Stimulated activated CD8-positive, alpha-beta memory T cell treated with anti-CD3 and anti-CD28 coated beads, Interleukin-4, amount 100 ng/mL, for 24 hours (primary cell): Measurements from ENCODE around the gene FN1.

Experiments
- DNase-seq: peaks from one replicate; pipeline ENCODE4 v3.0.0-alpha.2; 2020; ENCODE audit warnings: low read depth

Gene FN1

DNA sequence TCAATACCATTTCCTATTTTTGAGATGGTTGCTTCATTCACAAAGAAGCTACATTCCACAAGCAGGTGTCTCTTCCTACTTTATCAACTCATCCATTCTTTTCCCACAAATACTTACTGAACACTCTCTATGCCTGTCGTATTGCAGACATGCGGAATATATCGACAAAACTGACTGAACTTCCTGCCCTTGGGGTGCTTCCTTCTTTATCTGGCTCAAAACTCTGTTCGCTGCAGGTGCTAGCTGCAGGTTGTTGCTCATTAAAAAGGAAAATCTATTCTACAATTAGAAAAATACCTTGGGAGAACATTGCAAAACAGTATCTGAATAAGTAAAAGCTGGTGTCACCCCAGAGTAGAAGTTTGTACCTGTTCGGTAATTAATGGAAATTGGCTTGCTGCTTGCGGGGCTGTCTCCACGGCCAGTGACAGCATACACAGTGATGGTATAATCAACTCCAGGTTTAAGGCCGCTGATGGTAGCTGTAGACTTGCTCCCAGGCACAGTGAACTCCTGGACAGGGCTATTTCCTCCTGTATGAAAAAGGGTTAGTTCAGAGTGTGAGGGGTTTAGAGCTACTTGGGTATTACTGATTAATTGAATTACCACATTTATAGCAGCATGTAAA, 52.1 kb downstream of the FN1 start:
- DNase-seq = no peak

DNA sequence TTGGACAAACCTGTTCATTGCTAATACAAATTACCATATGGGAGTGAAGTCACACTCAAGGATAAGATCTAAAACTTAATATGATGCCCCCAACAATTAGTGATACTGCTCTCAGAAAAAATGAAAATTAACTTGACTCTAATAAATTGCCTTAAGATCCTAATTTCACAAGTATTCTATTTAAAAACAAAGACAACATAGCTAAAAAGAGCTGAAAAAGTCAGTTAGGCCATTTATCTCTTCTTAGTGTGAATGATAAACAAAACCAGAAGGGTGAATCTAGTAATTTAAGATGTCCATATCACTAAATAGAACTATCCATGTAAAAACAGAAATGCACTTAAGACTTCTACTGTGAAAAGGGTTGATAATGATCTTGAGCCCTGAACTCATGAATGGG, 53.4 kb downstream of the FN1 start:
- DNase-seq = no peak

DNA sequence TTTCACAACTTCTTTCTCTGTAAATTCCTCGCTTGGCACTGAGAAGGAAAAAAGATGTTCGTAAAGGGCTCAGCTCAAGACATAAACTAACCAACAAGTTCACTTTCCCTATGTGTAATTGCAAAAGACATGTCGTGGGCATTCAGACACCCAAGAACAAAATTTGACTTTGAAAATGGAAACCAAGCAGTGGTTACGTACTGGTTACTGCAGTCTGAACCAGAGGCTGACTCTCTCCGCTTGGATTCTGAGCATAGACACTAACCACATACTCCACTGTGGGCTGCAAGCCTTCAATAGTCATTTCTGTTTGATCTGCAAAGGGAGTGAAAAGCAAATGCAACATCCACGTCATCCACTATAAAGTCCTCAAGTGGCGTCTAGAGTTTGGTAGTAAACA, 53.9 kb downstream of the FN1 start:
- DNase-seq = no peak

DNA sequence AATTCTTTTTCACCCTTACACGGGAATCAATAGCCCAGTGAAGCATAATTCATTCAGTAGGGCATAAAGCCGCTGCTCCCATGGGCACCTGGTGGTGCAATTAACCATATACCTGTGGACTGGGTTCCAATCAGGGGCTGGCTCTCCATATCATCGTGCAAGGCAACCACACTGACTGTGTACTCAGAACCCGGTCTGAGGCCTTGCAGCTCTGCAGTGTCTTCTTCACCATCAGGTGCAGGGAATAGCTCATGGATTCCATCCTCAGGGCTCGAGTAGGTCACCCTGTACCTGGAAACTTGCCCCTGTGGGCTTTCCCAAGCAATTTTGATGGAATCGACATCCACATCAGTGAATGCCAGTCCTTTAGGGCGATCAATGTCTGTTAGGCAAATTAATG, 55.2 kb downstream of the FN1 start:
- no peak for DNase-seq

DNA sequence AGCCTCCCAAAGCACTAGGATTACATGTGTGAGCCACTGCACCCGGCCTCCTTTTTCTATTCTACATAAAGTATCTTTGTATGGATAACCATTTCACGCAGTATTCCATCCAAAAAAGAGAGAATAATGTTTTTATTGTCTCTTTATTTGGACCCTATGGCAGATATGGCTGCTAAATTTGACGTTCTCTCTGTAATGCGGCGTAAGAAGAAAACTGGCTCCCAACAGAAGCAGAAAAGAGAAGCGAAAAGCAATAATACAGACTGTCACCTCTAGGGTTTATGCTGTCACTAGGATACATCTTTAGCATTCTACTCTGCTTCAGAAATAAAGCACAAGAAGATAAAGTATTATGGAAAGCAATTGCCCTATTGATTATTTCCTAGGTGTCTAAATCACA, 55.9 kb downstream of the FN1 start:
- no peak for DNase-seq

DNA sequence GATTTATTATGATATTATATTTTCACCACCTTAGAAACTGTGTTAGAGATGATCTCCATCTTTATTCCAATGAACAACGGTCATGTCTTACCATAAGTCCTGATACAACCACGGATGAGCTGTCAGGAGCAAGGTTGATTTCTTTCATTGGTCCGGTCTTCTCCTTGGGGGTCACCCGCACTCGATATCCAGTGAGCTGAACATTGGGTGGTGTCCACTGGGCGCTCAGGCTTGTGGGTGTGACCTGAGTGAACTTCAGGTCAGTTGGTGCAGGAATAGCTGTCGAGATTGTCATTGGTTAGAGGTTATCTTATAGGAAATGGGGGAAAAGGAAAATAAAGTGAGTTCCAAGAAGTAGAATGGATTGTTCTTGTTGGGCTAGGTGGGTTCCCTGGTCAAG, 56.8 kb downstream of the FN1 start:
- no peak for DNase-seq

DNA sequence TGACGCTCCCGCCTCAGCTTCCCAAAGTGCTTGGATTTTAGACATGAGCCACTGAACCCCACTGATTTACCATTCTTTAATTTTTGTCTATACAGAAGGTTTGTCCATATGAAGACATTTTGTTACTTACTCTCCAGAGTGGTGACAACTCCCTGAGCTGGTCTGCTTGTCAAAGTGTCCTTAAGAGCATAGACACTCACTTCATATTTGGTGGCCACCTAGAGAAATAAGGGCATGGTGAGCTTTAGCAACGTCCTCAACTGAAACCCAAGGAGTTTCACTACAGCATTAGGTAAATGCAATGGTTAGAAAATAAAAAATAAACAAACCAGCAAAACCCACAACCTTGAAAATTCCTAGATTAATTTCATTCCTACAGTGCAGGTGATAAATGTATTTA, 57.8 kb downstream of the FN1 start:
- no peak for DNase-seq

DNA sequence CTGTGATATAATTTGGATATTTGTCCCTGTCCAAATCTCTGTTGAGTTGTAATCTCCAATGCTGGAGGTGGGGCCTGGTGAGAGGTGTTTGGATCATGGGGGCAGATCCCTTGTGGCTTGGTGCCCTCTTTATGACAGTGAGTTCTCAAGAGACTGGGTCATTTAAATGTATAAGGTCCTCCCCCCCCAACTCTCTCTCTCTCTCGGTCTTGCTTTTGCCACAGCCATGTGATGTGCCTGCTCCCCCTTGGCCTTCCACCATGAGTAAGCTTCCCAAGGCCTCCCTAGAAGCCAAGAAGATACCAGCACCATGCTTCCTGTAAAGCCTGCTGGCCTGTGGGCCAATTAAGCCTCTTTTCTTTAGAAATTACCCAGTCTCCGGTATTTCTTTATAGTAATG, 58.6 kb downstream of the FN1 start:
- DNase-seq = no peak

DNA sequence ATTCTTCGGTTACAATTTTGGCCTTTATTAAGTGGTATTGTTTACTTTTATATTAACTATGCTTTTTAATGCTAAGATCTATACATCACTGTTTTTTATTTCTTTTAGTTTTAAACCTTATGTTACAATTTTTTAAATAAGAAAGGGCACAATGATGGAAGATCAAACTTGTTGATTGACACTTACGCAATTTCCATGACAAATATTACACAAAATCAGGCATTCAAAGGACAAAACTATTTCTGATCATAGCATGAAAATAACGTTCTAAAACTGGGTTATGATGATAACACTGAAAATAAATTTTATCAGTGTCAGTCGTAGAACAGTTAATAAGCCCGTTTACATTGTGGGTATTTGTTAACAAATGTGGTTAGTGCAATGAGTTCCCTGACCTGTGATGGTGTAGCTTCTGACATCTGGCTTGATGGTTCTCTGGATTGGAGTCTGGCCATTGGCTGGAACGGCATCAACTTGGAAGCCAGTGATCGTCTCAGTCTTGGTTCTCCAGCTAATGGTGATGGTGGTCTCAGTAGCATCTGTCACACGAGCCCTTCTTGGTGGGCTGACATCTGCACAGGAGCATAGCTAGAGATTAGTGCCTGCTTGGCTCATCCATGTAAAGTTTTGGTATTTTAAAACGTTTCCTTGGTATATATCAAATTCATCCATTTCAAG, 59.6 kb downstream of the FN1 start:
- DNase-seq = no peak

DNA sequence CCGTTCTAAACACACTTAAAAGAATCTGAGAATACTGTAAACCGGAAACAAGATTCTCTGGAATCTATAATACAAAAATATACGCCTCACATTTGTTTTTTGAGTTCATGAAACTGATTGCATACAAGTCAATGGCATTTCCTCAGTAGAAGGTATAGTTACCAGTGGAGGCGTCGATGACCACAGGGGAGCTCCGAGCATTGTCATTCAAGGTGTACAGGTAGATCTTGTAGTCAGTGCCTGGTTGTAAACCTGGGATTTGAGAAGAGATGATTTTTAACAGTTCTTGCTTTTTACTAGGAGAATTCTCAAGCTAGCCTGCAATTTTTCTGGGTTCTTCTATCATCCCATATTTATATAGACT, 60.4 kb downstream of the FN1 start:
- no peak for DNase-seq

DNA sequence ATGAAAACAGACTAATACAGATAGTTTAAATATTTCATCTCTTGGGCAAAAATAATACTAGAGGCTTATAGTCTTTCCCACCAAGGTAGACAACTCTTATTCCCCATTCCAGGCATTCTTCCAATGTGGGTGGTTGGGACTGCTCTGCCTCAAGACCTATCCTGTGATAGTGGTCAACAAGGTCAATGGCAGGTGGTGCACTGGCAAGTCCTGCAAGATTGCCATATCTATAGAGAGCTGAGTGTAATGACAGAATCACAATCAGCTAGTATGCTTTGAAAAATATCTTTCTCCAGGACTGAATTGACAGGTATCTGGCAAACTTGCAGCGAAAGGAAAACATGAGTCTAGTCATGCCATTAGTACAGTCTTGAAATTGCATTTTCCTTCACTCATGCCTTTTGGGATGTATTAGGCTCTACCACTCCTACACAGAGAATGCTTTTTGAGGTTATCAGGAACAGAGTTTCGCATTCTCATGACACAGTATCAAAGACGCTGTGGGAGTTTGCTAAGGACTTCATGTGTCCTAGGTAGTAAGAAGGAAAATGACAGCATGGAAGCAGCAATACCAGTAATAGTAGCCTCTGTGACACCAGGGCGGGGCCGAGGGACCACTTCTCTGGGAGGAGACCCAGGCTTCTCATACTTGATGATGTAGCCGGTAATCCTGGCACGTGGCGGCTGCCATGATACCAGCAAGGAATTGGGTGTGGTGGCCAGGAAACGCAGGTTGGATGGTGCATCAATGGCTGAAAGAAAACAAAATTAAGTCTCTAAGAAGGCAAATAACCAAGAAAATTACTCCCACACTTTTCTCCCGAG, 61.0 kb downstream of the FN1 start:
- DNase-seq = no peak

DNA sequence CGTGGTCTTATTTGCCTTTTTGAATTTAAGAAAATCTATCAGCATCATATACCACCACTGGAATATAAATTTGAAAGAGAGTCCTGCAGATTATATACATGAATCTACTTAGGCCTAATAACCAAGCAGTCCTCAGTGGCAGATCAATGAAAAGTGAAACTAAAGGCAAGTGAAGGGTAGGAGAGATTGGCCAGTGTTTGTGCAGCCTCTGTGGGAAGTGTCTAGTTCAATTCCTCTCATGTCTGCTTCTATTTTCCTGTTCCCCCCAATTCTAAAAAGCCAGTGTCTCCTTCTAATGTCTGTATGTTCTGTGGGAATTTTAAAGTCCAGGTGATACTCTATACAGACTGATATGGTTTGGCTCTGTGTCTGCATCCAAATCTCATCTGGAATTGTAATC, 61.9 kb downstream of the FN1 start:
- DNase-seq = no peak

DNA sequence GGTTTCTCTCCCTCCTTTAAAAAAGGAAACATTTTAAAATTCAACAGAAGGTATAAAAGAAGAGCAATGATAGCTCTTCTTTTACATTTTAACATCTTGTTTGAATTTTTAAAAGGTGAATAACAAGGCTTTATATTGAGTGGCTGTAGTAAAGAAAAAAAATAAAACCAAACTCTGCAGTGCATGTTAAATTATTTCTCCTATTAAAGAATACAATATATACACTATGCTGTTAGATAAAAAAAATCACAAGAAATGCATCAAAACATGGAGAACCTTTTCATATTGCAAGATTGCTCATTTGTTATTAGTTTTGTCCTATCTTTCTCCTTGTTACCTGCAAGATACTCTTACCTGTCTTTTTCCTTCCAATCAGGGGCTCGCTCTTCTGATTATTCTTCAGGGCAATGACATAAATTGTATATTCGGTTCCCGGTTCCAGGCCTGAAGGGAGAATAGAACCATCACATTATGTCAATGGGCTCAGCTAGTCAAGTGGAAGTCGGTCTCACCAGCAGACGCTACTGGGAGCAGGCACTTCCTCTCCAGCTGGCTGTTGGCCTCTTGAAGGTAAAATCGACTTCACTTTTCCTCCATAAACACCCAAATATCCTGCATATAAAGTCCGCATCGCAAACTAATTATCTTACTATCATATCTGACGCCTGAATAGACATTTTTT, 62.8 kb downstream of the FN1 start:
- DNase-seq = no peak

DNA sequence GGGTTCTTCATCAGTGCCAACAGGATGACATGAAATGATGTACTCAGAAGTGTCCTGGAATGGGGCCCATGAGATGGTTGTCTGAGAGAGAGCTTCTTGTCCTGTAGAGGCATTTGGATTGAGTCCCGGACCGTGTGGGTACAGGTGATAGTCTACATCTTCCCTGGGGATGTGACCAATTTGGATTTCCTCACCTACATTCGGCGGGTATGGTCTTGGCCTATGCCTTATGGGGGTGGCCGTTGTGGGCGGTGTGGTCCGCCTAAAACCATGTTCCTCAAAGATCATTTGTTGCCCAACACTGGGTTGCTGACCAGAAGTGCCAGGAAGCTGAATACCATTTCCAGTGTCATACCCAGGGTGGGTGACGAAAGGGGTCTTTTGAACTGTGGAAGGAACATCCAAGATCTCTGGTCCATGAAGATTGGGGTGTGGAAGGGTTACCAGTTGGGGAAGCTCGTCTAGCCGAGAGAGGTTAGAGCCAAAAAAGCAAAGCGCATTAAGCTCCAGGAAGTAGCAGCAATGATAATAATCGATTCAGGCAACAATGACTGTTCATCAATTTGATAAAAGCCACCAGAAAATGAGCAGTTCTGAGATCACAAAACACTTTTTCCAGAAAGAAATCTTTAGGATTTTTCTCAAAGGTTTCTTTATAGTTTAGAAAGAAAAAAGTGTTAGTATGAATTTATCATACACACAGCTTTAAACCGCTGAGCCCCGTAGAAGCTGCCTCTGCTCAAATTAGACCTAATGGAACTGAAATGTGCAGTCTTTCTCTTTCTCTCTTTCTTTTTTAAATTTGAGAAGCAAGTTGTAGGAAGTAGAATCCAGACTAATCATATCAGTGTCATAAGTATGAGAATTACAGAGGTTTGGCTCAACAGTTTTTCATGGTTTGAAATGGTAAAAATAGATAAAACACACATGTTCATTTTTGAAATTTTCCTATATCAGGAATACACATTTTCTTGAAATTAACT, 63.7 kb downstream of the FN1 start:
- DNase-seq = no peak

DNA sequence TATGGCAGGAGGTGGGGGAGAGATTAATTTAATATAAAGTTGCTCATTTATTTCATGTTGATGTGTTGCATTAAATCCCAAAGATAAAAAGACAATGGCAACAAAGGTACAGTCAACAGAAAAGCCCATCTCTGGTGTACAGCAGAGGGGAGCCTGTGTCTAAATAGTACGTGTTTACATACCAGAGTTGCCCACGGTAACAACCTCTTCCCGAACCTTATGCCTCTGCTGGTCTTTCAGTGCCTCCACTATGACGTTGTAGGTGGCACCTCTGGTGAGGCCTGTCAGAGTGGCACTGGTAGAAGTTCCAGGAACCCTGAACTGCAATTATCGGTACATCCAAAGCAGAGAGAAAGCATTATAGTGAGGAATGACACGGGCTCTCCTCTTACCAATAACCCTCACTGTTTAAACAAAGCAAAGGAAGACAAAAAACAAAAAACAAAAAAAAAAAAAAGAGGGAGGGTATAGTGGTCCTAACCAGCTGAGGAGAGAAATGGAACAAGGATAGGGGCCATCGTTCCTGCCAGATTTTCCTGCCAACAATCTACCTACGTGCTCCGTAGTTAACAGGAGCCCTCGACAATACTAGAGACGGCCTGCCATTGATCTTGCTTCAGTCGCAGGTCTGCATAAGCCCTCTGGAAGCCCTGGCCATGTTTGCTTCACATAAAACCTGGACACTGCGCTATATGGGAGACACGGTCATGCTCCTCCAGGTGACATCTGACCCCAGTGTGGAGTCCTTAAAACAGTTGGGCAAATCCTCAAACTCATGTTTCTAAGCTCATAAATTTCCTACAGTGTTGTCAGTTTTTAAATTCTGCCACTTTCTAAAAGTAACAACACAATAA, 65.5 kb downstream of the FN1 start:
- DNase-seq = no peak

DNA sequence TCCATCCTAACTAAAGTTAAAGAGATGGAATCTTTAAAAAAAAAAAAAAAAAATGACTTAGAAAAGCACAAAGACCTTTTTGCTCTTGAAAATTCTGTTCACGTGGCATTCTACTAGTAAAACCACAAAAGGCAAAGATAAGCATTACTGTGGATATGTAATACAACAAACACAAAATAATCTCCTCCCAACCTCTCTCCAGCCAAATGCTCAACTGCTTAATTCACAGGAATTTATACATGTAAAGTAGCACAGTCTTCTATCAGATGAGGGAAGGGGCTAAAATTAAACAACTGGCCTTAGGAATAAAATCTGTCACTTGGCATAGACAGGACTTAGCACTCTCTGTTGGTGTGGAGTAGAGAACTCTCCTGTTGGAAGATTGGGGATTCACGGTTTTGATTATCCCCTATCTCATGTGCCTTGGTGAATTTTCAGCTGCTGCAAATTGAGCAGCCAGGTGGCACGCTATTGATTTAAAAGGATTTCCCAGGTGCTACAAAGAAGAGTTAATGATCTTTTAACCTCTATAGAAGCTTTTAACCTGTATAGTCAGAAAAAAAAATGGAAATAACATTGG, 66.6 kb downstream of the FN1 start:
- DNase-seq = no peak

DNA sequence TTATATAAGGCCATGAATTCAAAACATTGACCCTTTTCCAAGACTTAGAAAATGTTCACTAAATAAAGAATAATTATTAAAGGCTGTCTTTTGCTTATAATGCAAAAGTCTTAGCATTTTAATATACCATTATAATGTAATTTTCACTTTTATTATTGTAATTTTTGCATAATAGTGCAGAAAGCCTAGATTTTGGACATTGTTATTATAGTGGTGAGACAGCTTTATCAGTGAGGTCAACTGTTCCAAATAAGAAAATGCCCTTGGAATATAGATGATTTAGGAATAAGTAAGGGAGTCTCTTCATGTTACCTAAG, 67.4 kb downstream of the FN1 start:
- DNase-seq = no peak

DNA sequence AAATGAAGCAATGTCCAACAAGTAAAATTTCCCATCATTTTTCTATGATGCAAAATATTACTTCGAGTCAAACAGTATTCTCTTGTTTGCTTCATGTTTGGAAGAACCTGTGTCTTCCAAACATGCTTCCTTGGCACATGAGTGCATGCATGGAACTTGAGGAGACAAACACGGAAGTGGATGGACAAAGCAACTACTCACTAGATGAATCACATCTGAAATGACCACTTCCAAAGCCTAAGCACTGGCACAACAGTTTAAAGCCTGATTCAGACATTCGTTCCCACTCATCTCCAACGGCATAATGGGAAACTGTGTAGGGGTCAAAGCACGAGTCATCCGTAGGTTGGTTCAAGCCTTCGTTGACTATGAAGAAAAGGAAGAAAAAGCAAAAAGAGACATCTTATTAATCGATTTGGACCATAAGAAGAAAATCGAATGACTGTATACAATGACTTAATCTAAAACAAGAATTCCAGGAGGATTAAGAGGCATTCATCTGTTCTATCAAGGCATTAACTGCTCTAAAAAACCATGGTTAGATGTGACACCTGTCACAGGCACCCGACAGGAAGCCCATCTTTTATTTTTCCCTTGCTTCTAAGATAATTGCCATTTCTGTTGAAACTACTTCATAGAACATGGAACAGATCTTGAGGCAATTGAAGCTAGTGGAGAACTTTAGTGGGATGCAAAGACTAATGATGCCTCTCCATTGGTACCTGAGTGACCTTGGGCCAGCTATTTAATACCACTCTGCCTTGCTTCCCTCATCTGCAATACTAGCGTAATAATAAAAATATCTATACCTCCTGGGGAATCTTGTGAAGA, 68.0 kb downstream of the FN1 start:
- no peak for DNase-seq

DNA sequence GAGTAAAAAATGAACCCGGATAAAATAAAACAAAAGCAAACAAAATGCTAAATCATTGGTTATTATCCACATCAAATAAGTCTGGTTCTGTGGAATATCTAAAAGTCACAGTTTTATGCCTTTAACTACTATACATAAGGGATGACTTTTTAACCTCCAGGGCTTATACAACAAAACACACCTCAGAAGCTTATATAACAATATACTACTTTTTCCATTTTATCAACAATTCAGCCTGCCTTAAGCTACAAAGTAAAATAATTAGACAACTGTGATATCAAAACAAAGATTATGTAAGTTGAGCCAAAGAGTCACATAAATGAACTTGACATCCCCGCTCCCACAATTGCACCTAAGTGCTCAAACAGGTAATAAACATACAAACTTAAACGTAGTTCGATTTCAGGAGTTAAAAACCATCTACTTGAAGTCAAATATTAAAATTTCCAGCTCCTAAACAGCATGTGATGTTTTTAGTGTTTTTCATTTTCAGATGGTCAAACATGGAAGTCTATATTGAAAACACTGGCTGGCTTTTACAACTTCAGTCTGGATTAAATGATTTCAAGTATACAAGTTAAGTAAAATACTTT, 69.3 kb downstream of the FN1 start:
- no peak for DNase-seq
